Stimulated activated CD8-positive, alpha-beta memory T cell treated with anti-CD3 and anti-CD28 coated beads, Interleukin-4, amount 100 ng/mL, for 48 hours (primary cell): ENCODE measurements around the gene HMX3.

ENCODE experiments used
- DNase-seq: peaks from one replicate; pipeline ENCODE4 v3.0.0-alpha.2; 2020

HMX3 gene

GRCh38 chr10:123135415-123136141 lies at the start of gene HMX3:
TSS of gene HMX3 (plus strand) at chr10:123135970. CDS start at chr10:123136051, 81 bp downstream.
- DNase-seq, result peak; percentile 59

- DNase-seq, result no peak
Observed at GRCh38 chr10:123086281-123086680, 49.5 kb upstream of the HMX3 start.

GRCh38 chr10:123087348-123087747 lies 48.4 kb upstream of the HMX3 start:
- no peak for DNase-seq

- DNase-seq, result no peak
Observed at GRCh38 chr10:123087786-123088185, 48.0 kb upstream of the HMX3 start.

- no peak for DNase-seq
Observed at GRCh38 chr10:123092635-123093414, 42.9 kb upstream of the HMX3 start.

- no peak for DNase-seq
Observed at GRCh38 chr10:123093489-123093888, 42.3 kb upstream of the HMX3 start.

GRCh38 chr10:123096452-123096851 lies 39.3 kb upstream of the HMX3 start:
- DNase-seq, result no peak

- no peak for DNase-seq
Observed at GRCh38 chr10:123097039-123097438, 38.7 kb upstream of the HMX3 start.

GRCh38 chr10:123100030-123100762 lies 35.6 kb upstream of the HMX3 start:
- no peak for DNase-seq

- no peak for DNase-seq
Observed at GRCh38 chr10:123101872-123102271, 33.9 kb upstream of the HMX3 start.

- DNase-seq, result no peak
Observed at GRCh38 chr10:123102673-123103072, 33.1 kb upstream of the HMX3 start.

GRCh38 chr10:123103944-123104343 lies 31.8 kb upstream of the HMX3 start:
- no peak for DNase-seq

GRCh38 chr10:123109466-123109865 lies 26.3 kb upstream of the HMX3 start:
- DNase-seq, result no peak

- DNase-seq, result no peak
Observed at GRCh38 chr10:123117644-123118417, 17.9 kb upstream of the HMX3 start.

- DNase-seq, result no peak
Observed at GRCh38 chr10:123119081-123119480, 16.7 kb upstream of the HMX3 start.

GRCh38 chr10:123126246-123126645 lies 9.5 kb upstream of the HMX3 start:
- no peak for DNase-seq

- DNase-seq, result no peak
Observed at GRCh38 chr10:123129618-123130271, 6.0 kb upstream of the HMX3 start.

- peak; percentile 94 for DNase-seq
Observed at GRCh38 chr10:123132576-123133477, 2.9 kb upstream of the HMX3 start.

GRCh38 chr10:123133541-123134342 lies 2.0 kb upstream of the HMX3 start:
- no peak for DNase-seq

GRCh38 chr10:123134343-123134914 lies 1.3 kb upstream of the HMX3 start:
- peak; percentile 33 for DNase-seq
